HG02885 (cell line): ENCODE measurements around the gene IGFBPL1.
"Not testable (repeated sequence)": the region's sequence is repeated elsewhere in the genome, so short reads cannot be mapped to it uniquely, and the experiment has no call there.

ENCODE experiments used
- ATAC-seq: cut with Tn5 transposase; IDR thresholded peaks from one replicate; pipeline ENCODE4 v1.9.1; 2021; ENCODE audit warnings: mild to moderate bottlenecking; ENCODE audit not compliant: unreplicated experiment, poor library complexity

Gene IGFBPL1

GRCh38 chr9:38404314-38404713 is 19.9 kb downstream of the IGFBPL1 start:
- no peak for ATAC-seq

GRCh38 chr9:38401994-38402393 is 22.3 kb downstream of the IGFBPL1 start:
- ATAC-seq, result no peak

GRCh38 chr9:38399191-38399590 is 25.1 kb downstream of the IGFBPL1 start:
- not testable (repeated sequence) for ATAC-seq

- ATAC-seq, result no peak
Observed at GRCh38 chr9:38396371-38396671, 27.9 kb downstream of the IGFBPL1 start.

- ATAC-seq, result no peak
Observed at GRCh38 chr9:38395653-38396370, 28.4 kb downstream of the IGFBPL1 start.

- no peak for ATAC-seq
Observed at GRCh38 chr9:38394416-38394815, 29.8 kb downstream of the IGFBPL1 start.

GRCh38 chr9:38393128-38393796 is 31.0 kb downstream of the IGFBPL1 start:
- no peak for ATAC-seq

- ATAC-seq, result peak; percentile 99
Observed at GRCh38 chr9:38392235-38393127, 31.8 kb downstream of the IGFBPL1 start, which contains the start of gene ALDH1B1. Gene ALDH1B1 (plus strand): TSS chr9:38392702. CDS start chr9:38395749, 3,047 bp downstream.

- no peak for ATAC-seq
Observed at GRCh38 chr9:38391278-38392118, 32.8 kb downstream of the IGFBPL1 start.

GRCh38 chr9:38390851-38391250 is 33.4 kb downstream of the IGFBPL1 start:
- ATAC-seq, result no peak

- no peak for ATAC-seq
Observed at GRCh38 chr9:38390442-38390841, 33.8 kb downstream of the IGFBPL1 start.

- ATAC-seq, result no peak
Observed at GRCh38 chr9:38389313-38389712, 34.9 kb downstream of the IGFBPL1 start.

GRCh38 chr9:38388283-38389223 is 35.7 kb downstream of the IGFBPL1 start:
- ATAC-seq, result no peak

- no peak for ATAC-seq
Observed at GRCh38 chr9:38387751-38388150, 36.5 kb downstream of the IGFBPL1 start.

- ATAC-seq, result no peak
Observed at GRCh38 chr9:38387066-38387465, 37.2 kb downstream of the IGFBPL1 start.

- ATAC-seq, result no peak
Observed at GRCh38 chr9:38386319-38386895, 37.8 kb downstream of the IGFBPL1 start.

- ATAC-seq, result no peak
Observed at GRCh38 chr9:38385896-38386295, 38.4 kb downstream of the IGFBPL1 start.

- ATAC-seq, result no peak
Observed at GRCh38 chr9:38384990-38385848, 39.0 kb downstream of the IGFBPL1 start.
